ENCODE data around the gene TRIP13. TPM values are rescaled to one million over a fixed set of nuclear protein-coding genes. Genes with fewer than 3 reads are reported as not detected.
A peak's percentile ranks its signal among the peaks of the same experiment; 100 is the strongest.
"Not testable (repeated sequence)": the region's sequence is repeated elsewhere in the genome, so short reads cannot be mapped to it uniquely, and the experiment has no call there.

The TRIP13 gene
- polyA plus RNA-seq (2013, experiment 1 of 2; ENCODE audit: insufficient read length) = 46.3 TPM
- 6.4 TPM for polyA plus RNA-seq (2013, experiment 2 of 2; ENCODE audit: insufficient read length)

- peak; percentile 83 for DNase-seq
Observed at GRCh38 chr5:892394-893136, at the start of gene TRIP13, which contains the start of gene BRD9. TRIP13 (plus strand) TSS chr5:892884; CDS start chr5:892999, 115 bp downstream. BRD9 (minus strand) TSS chr5:892801; CDS start chr5:892657, 144 bp downstream.

- DNase-seq = not testable (repeated sequence)
Observed at GRCh38 chr5:843371-843770, 49.3 kb upstream of the TRIP13 start.

DNA sequence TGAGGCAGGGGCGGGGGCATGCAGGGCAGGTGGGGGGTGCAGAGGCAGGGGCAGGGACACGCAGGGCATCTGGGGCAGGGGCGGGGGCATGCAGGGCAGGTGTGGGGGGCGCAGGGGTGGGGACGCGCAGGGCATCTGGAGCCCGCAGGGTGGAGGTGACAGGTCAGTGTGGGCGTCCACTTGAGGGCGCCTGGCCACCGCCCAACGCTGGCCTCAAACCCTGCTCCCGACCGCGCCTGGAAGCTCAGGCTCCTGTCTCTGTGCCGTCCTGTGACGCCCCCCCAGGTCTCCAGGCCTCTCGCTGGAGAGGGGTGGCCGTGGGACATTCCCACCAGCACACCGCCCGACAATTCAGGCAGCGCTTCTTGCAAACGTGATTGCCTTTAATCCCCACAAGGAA is 48.8 kb upstream of the TRIP13 start:
- DNase-seq = not testable (repeated sequence)

DNA sequence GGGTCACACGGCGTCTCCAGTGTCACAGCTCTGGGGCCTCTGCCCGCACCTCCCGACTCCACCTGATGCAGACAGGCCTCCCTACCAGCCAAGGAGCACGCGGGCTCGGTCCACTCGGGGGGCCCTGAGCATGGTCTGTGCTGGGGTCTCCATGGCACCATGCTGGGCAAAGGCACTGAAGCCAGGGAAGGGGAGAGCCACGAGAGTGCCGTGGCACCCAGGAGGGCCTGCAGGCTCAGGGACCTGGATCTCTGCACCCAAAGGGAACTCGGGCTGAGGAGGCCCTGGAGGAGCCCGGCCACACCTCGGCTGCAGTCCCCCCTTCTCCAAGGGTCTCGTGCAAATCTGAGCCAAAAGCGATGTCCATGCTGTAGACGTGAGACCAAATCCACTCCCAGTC is 48.3 kb upstream of the TRIP13 start:
- DNase-seq = not testable (repeated sequence)

DNA sequence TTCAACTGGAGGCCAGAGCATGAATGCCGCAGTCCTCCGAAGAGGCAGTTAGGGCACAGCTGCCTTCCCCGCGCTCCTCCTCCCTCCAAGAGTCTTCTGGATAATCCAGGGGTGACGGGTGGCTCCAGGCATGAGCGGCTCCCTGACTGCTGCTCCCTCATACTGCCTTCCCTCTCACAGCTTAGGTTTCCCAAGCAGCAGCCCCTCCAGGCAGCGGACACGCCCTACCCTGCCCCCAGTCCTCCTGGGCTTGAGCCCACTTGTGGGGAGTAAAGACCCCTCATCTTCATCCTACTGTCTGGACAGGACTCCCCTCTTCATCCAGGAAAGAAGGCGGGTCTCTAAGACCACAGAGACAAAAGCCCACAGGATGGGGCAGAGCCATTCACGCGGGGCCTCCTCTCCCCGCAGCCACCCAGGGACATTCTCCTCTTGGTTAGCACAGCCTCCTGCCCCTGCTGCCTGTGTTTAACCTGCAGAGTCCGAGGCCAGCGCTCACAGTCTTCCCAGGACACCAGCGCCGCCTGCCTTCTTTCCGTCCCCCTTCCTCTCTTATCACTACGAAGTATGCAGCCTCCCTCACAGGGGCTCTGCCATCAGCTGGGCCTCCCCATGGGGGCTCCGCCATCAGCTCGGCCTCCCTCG is 47.5 kb upstream of the TRIP13 start:
- not testable (repeated sequence) for DNase-seq

GRCh38 chr5:845676-846601 is 46.7 kb upstream of the TRIP13 start:
- DNase-seq = not testable (repeated sequence)

DNA sequence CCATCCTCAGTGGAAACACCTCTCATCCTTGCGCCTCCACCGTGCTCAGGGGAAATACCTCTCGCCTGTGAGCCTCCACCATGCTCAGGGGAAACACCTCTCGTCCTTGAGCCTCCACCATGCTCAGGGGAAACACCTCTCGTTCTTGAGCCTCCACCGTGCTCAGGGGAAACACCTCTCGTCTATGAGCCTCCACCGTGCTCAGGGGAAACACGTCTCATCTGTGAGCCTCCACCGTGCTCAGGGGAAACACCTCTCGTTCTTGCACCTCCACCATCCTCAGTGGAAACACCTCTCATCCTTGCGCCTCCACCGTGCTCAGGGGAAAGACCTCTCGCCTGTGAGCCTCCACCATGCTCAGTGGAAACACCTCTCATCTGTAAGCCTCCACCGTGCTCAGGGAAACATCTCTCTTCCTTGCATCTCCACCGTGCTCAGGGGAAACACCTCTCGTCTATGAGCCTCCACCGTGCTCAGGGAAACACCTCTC is 46.0 kb upstream of the TRIP13 start:
- DNase-seq = not testable (repeated sequence)

- DNase-seq = not testable (repeated sequence)
Observed at GRCh38 chr5:847212-847611, 45.5 kb upstream of the TRIP13 start.

- DNase-seq = not testable (repeated sequence)
Observed at GRCh38 chr5:847736-848135, 44.9 kb upstream of the TRIP13 start.

DNA sequence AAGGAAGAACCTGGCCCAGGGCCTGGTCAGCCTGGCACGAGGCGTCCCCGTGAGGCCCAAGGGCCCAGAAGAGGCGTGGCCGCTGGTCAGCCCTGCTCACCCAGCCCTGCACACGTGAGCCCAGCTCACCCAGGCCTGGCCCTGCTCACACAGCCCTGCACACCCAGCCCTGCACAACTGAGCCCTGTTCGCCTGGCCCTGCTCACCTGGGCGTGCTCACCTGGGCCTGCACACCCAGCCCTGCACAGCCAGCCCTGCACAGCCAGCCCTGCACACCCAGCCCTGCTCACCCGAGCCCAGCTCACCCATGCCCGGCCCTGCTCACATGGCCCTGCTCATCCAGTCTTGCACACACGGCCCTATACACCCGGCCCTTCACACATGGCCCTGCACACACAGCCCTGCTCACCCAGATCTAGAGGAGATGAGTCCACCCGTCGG is 44.0 kb upstream of the TRIP13 start:
- DNase-seq = no peak

DNA sequence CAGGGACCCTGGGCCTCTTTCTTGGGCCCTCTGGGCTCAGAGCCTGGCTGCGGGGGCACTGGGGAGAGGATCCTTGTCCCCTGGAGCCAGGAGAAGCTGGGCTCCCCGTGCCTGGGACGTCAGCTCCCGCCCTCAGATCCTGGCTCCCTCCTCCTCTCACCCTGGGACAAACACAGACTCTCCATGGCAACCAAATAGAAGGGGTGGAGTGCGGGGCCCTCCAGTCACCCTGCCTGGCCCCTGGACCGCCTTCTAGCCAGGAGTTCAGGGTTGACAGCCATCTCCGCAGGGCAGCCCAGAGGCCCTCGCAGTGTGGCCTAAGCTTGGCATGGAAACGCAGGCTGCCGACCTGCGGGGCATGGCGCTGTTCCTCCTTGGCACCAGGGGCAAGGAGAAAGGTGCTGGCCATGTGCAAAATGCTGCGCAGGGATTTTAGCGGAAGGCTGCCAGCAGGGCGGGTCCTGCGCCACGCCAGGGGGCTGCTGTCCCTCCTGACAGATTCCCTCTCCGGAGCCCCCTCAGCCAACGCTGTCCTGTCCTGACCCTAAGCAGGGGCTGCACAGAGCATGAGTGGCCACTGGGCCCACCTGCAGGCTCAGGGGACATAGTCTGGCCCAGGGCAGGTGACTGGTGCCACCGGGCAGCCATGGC is 42.9 kb upstream of the TRIP13 start:
- DNase-seq = no peak

GRCh38 chr5:850511-851006 is 42.1 kb upstream of the TRIP13 start, which contains the start of gene ZDHHC11:
ZDHHC11 (minus strand) TSS chr5:850986; CDS start chr5:850602, 384 bp downstream.
- DNase-seq = no peak

GRCh38 chr5:851076-851475 is 41.6 kb upstream of the TRIP13 start:
- DNase-seq = no peak

DNA sequence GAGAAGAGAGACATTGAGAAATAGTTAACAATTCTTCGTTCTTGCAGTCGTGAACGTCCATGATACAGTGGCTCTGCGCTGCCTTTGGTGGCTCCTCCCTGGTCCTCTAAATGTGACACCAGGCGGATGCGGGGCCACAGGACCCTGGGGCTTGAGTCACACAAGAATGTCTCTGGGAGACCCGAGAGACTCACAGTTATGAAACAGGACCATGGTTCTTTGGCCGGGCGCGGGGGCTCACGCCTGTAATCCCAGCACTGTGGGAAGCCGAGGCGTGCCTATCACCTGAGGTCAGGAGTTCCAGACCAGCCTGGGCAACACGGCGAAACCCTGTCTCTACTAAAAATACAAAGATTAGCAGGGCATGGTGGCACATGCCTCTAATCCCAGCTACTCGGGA is 41.1 kb upstream of the TRIP13 start:
- no peak for DNase-seq

GRCh38 chr5:852018-852417 is 40.7 kb upstream of the TRIP13 start:
- DNase-seq = no peak

- no peak for DNase-seq
Observed at GRCh38 chr5:852431-853401, 40.0 kb upstream of the TRIP13 start.

- not testable (repeated sequence) for DNase-seq
Observed at GRCh38 chr5:853416-854090, 39.1 kb upstream of the TRIP13 start.

- no peak for DNase-seq
Observed at GRCh38 chr5:854217-854616, 38.5 kb upstream of the TRIP13 start.

- no peak for DNase-seq
Observed at GRCh38 chr5:854966-855743, 37.5 kb upstream of the TRIP13 start.

Measured in fibroblast of skin of back (primary cell).